Liver (tissue), 9 donors: ENCODE measurements around the gene TUBB4B. TPM values are rescaled to one million over a fixed set of nuclear protein-coding genes. Genes with fewer than 3 reads are reported as not detected.
A peak's percentile ranks its signal among the peaks of the same experiment; 100 is the strongest.

Experiments
- DNase-seq: peaks from one replicate; pipeline ENCODE4 v3.0.0-alpha.2; 2017; ENCODE audit warnings: low spot score
- H3K27ac ChIP-seq, 2 donors: one replicate each; pipeline ENCODE4 v1.7.0; 2013; ENCODE audit warnings: inconsistent platforms in 2 of 2, low read length in 2 of 2, control low read depth in 1 of 2, low read depth in 1 of 2, mild to moderate bottlenecking in 1 of 2
- H3K27me3 ChIP-seq, 4 donors: one replicate each; pipeline versions ENCODE4 v1.6.1 to v1.7.0; 2013; ENCODE audit warnings: low read length in 3 of 4, inconsistent platforms in 1 of 4, mild to moderate bottlenecking in 1 of 4, moderate library complexity in 1 of 4; ENCODE audit not compliant: control insufficient read depth in 4 of 4, insufficient read depth in 4 of 4
- H3K36me3 ChIP-seq, 4 donors: one replicate each; pipeline versions ENCODE4 v1.6.1 to v1.7.0; 2013; ENCODE audit warnings: low read length in 3 of 4, mild to moderate bottlenecking in 3 of 4, low read depth in 1 of 4, moderate library complexity in 1 of 4; ENCODE audit not compliant: control insufficient read depth in 4 of 4, insufficient read depth in 3 of 4
- H3K4me1 ChIP-seq, 4 donors: one replicate each; pipeline versions ENCODE4 v1.6.1 to v1.7.0; 2013; ENCODE audit warnings: low read length in 3 of 4, mild to moderate bottlenecking in 3 of 4, moderate library complexity in 1 of 4; ENCODE audit not compliant: control insufficient read depth in 4 of 4, insufficient read depth in 4 of 4
- H3K4me3 ChIP-seq, 3 donors: one replicate each; pipeline versions ENCODE4 v1.6.1 to v1.7.0; 2013; ENCODE audit warnings: low read length in 3 of 3, control low read depth in 1 of 3, low read depth in 1 of 3, mild to moderate bottlenecking in 1 of 3
- H3K9ac ChIP-seq, 2 donors: one replicate each; pipeline ENCODE4 v1.7.0; 2013; ENCODE audit warnings: low read length in 2 of 2, mild to moderate bottlenecking in 2 of 2, moderate library complexity in 2 of 2, control low read depth in 1 of 2, low read depth in 1 of 2
- H3K9me3 ChIP-seq, 4 donors: one replicate each; pipeline versions ENCODE4 v1.6.1 to v1.7.0; 2013; ENCODE audit warnings: low read length in 3 of 4; ENCODE audit not compliant: control insufficient read depth in 4 of 4
- ATF3 ChIP-seq: IDR thresholded peaks from 2 replicates; pipeline ENCODE4 v1.6.1; 2016; ENCODE audit warnings: antibody characterized with exemption
- EGR1 ChIP-seq, 2 donors: IDR thresholded peaks; 2 replicates each; pipeline ENCODE4 v1.6.1; 2016 to 2018; ENCODE audit warnings: antibody characterized with exemption in 2 of 2, low read depth in 2 of 2
- FOXA2 ChIP-seq: IDR thresholded peaks from 2 replicates; pipeline ENCODE4 v1.6.1; 2016; ENCODE audit warnings: antibody characterized with exemption
- HNF4A ChIP-seq, 2 donors: conservative IDR thresholded peaks; 2 replicates each; pipeline ENCODE4 v1.6.1; 2016; ENCODE audit warnings: antibody characterized with exemption in 2 of 2, mild to moderate bottlenecking in 2 of 2
- HNF4G ChIP-seq: IDR thresholded peaks from 2 replicates; pipeline ENCODE4 v1.6.1; 2016; ENCODE audit warnings: antibody characterized with exemption
- JUND ChIP-seq, 2 donors: IDR thresholded peaks; 2 replicates each; pipeline ENCODE4 v1.6.1; 2016; ENCODE audit warnings: antibody characterized with exemption in 2 of 2
- NR2F2 ChIP-seq: IDR thresholded peaks from 2 replicates; pipeline ENCODE4 v1.6.1; 2016; ENCODE audit warnings: antibody characterized with exemption
- RXRA ChIP-seq, 2 donors: IDR thresholded peaks; 2 replicates each; pipeline ENCODE4 v1.6.1; 2017 to 2018; ENCODE audit warnings: antibody characterized with exemption in 2 of 2, mild to moderate bottlenecking in 1 of 2
- SP1 ChIP-seq: IDR thresholded peaks from 2 replicates; pipeline ENCODE4 v1.6.1; 2018; ENCODE audit warnings: antibody characterized with exemption, mild to moderate bottlenecking
- TAF1 ChIP-seq: conservative IDR thresholded peaks from 2 replicates; pipeline ENCODE4 v1.6.1; 2016; ENCODE audit warnings: antibody characterized with exemption, mild to moderate bottlenecking
- YY1 ChIP-seq: IDR thresholded peaks from 2 replicates; pipeline ENCODE4 v1.6.1; 2016; ENCODE audit warnings: antibody characterized with exemption, mild to moderate bottlenecking
- ZBTB33 ChIP-seq: IDR thresholded peaks from 2 replicates; pipeline ENCODE4 v1.6.1; 2016; ENCODE audit warnings: antibody characterized with exemption
- WGBS: extraction: QIAGEN DNeasy Blood & Tissue Kit; methylation state at CpG from one replicate; pipeline ENCODE4 v1.1.7; 2013; 5-methylcytosine and 5-hydroxymethylcytosine counted together
- polyA plus RNA-seq, 2 donors: library from polyadenylated mRNA; stranded (reverse) in 1 of 2; unstranded in 1 of 2; fragments of 200-250 nt in 1 of 2; fragments of >200 nt in 1 of 2; fragmentation: Nextera tagmentation in 1 of 2; extraction: Ambion mirVana in 1 of 2; gene quantifications; one replicate each; pipeline versions ENCODE4 v1.2.1 to v1.2.3, GENCODE V29; 2013 to 2015
- total RNA-seq, 2 donors: library from RNA; depleted of rRNA; stranded (reverse); fragments of >200 nt; gene quantifications; one replicate each; pipeline ENCODE4 v1.2.3, GENCODE V29; 2014
- donor health status: healthy.
- donor health status: healthy.
- donor health status: healthy.
- donor health status: healthy.
- donor health status: healthy.

TUBB4B gene
- total and polyA plus RNA-seq, 4 donors = 173 to 199 (median 185) TPM

DNA sequence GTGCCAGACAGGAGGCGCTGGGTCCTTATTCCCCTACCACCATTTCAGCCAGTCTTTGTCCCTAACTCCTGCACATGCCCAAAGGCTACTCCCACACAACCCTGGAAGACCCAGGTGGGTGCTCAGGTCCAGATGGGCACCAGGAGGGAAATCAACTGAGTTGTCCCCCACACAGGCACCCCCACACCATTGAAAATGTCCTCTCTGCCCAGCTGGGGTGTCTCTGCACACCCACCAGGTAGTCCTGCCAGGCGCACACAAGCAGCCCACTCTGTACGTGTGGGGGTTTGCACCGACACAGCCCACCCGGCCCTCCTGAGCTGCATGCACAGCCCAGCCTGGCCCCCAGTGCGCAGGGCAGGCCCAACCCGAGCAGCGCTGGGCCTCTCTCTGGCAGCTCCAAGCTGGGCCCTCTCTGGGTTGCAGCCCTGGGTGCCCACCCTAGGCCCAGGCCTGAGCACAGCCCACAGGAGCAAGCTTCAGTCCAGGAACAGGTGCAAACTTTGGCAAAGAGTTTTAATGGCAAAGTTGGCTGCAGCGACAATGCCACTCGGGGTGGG, 21.2 kb upstream of the TUBB4B start:
- Histone ChIP-seq H3K9ac (no peak overlapping the region), H3K4me1 (peaks cover 10 to 30% (median 19%) of the 10 kb centered on the region in 4 donors), H3K4me3 (no peak overlapping the region), H3K9me3 (no peaks in the 10 kb centered on the region), H3K27ac (no peak overlapping the region), H3K36me3 (peaks cover 0 to 4% (median under 1%) of the 10 kb centered on the region in 4 donors), H3K27me3 (no peaks in the 10 kb centered on the region)
- TF ChIP-seq ATF3 (no peak), NR2F2 (no peak)
- 96% methylated on average over 10 of the region's 10 CpGs for WGBS
- DNase-seq = no peak

- peaks cover 10 to 30% (median 19%) of the 10 kb centered on the region in 4 donors for H3K4me1 ChIP-seq
- DNase-seq = no peak
- no peak overlapping the region for H3K9ac ChIP-seq
- H3K36me3 ChIP-seq = peaks cover 0 to 3% (median under 1%) of the 10 kb centered on the region in 4 donors
- H3K4me3 ChIP-seq = no peak overlapping the region
- H3K9me3 ChIP-seq = no peaks in the 10 kb centered on the region
- no peak overlapping the region for H3K27ac ChIP-seq
- TF ChIP-seq TAF1 (no peak), YY1 (no peak), ZBTB33 (no peak), EGR1 (IDR thresholded peaks at IDR 0.05; ENCODE audit: low read depth in 2 of 2) (no peak), HNF4G (no peak), FOXA2 (no peak)
- WGBS = 97% methylated on average over 52 of the region's 52 CpGs
- H3K27me3 ChIP-seq = no peaks in the 10 kb centered on the region
Measured at GRCh38 chr9:137220317-137221094, 20.6 kb upstream of the TUBB4B start.

DNA sequence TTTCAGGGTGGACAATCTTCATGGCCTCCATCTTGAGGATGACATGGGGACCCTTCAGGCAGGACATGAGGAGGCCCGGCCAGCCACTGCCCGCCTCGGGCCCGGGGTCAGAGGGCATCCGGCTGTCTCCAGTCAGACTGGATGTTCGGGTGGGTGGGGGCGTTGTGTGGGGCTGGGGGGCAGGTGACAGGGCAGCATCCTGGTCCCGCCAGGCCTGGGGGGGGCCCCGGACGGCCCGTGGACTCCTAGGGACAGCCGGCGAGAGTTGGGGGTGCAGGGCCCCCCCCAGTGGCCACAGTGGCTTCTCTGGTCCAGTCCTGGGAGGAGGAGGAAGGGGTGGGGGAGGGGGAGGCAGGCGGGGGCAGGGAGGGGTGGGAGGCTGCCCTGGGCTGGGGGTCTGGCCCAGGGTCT, 20.0 kb upstream of the TUBB4B start:
- DNase-seq = no peak
- WGBS = 81% methylated on average over 14 of the region's 14 CpGs
- Histone ChIP-seq H3K4me3 (peak overlapping the region in 1 of 3 donors; percentile 86), H3K9ac (no peak overlapping the region), H3K4me1 (peaks cover 10 to 30% (median 19%) of the 10 kb centered on the region in 4 donors), H3K27ac (no peak overlapping the region), H3K27me3 (no peaks in the 10 kb centered on the region), H3K36me3 (no peaks in the 10 kb centered on the region), H3K9me3 (no peaks in the 10 kb centered on the region)
- TF ChIP-seq RXRA (IDR thresholded peaks at IDR 0.05) (no peak), JUND (IDR thresholded peaks at IDR 0.05) (no peak), NR2F2 (no peak), HNF4A (conservative IDR thresholded peaks at IDR 0.05) (no peak), SP1 (no peak)
